ENCODE measurements around the gene OCEL1. TPM values are rescaled to one million over a fixed set of nuclear protein-coding genes. Genes with fewer than 3 reads are reported as not detected.

The OCEL1 gene
- total RNA-seq, 2 donors from 2014 or later = 14.7 to 31.9 TPM

DNA sequence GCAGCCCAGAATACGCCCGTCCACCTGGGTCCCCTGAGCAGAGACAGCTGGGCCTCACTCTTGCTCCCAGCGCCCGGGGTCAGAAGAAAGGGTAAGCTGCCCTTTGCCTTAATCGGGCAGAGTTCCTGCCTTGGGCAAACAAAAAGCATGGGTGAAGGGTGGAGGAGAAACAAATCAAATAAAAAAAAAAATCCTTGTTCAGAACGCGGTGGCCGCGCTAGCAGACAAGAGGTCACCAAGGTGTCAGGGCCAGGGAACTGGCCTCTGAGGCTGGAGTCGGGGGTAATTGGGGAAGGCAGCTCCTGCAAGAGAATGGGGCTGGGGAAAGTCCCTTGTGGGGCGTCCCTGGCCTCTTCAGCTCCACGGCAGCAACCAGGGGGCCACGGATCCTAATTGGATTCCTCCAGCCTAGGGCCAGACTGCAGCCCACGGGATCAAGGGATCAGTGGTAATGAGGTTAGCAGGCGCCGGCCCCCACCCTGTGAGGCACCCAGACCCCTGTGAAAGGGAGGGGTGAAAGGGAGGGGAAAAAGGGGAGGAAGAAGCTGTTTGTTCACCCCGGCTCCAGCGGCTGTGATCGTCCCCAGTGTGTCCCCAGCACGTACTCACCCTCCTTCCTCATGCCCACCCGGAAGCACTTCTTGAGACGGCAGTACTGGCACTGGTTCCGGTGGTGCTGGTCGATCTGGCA is 14.2 kb downstream of the OCEL1 start:
- Mint-ChIP-seq H3K4me1 (ENCODE audit: low read depth in 2 of 2) (no peaks in the 10 kb centered on the region), H3K27ac (no peak overlapping the region), H3K27me3 (no peaks in the 10 kb centered on the region), H3K4me3 (no peak overlapping the region), H3K36me3 (no peaks in the 10 kb centered on the region), H3K9me3 (no peaks in the 10 kb centered on the region)
- DNase-seq (ENCODE audit: low spot score) (no peak), ATAC-seq (no peak)

DNA sequence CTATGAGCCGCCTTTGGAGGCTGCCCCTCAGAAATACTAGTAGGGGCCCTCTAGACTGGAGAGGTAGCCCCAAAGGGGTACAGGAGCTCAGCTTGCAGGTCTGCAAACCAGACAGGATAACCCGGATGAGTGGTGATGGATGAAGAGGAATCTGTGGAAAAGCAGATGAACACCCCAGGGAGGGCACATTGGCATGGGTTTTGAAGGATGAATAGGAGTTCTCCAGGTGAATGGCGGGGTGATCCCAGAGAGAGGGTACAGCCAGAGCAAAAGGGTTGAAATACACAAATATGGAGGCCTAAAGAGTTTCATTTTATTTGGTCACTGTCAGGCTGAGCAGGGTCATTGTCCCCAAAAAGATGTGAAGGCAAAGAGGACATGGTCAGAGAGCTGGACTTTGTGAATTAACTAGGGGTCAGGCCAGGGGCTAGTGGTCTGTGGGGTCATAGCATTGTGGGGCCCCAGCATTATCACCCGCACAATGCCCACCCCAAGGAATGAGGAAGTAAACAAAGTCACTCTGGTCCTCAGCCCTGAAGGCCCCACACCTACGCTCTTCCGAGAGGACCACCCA is 14.9 kb downstream of the OCEL1 start:
- H3K4me3 Mint-ChIP-seq = no peak overlapping the region

DNA sequence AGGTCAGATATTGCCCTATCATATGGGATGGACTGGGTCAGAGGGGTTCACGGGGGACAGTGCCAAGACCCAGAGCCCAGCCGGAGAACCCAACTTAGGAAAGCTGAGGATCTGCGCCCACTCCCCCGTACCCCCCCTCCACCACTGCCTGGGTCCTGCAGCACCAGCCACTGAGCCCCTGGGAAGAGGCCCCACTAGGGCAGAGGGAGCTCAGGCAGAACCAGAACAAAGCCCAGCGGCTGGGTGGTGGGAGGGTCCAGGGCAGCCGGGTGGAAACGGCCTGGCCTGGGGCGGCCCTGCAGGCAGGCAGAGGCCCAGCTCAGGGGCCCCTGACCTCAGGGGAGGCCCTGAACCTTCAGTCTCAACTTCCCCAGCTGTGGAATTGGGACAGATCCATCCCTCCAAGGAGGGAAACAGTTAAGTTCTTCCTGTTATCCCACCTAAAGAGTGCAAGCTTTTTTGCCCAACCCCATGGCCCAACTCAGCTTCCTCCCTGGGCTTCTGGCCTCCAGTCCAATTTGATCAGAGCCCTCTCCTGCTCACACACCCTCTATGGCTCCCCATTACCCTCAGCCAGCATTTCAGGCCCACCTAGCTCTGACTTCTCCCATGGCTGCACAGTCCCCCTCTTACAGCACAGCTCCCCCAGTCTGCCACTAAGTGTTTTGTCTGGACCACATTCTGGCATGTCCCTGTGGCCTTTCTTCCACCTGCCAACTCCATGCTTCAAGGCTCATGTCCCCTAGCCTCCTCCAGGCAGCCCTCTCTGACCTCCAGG is 16.6 kb downstream of the OCEL1 start:
- H3K4me3 Mint-ChIP-seq = no peak overlapping the region
- H3K27me3 Mint-ChIP-seq = no peaks in the 10 kb centered on the region
- H3K36me3 Mint-ChIP-seq = no peaks in the 10 kb centered on the region
- H3K27ac Mint-ChIP-seq = no peak overlapping the region
- H3K4me1 Mint-ChIP-seq (ENCODE audit: low read depth in 2 of 2) = peaks cover 6% of the 10 kb centered on the region in 2 donors
- no peak for DNase-seq (ENCODE audit: low spot score)
- no peak for ATAC-seq
- H3K9me3 Mint-ChIP-seq = no peaks in the 10 kb centered on the region

More for the DNA sequence above, 14.9 kb downstream of the OCEL1 start:
- H3K27ac Mint-ChIP-seq = no peak overlapping the region
- H3K36me3 Mint-ChIP-seq = no peaks in the 10 kb centered on the region
- H3K4me1 Mint-ChIP-seq (ENCODE audit: low read depth in 2 of 2) = no peaks in the 10 kb centered on the region
- DNase-seq (ENCODE audit: low spot score) (no peak), ATAC-seq (no peak)
- H3K27me3 Mint-ChIP-seq = no peaks in the 10 kb centered on the region
- H3K9me3 Mint-ChIP-seq = no peaks in the 10 kb centered on the region

DNA sequence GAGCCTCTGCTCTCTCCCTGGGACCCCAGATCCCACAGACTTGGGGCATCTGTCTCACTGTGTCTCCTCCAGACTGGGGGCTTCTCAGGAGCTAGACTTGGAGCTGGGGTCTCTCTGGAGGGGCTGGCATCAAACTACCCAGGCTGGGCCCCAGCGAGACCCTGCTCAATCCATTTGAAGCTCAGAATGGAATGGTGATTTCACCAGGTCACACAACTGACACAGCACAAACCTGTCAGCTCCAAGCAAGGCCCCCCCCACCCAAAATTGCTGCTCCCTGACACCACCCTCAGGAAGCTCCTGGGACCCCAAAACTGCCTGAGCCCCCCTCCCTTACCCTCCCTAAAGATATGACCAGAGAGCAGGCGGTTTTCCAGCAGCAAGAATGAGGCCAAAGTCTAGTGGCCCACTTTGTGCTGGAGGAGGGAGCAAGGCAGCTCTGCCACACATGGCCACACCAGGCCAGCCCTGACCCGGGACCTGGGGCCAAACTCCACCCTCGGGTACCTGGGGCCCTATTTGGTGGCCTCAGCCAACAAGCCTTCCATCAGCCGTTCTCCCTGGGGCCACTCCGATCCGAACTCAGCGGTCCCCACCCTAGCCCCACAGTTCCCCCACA is 17.3 kb downstream of the OCEL1 start:
- DNase-seq (ENCODE audit: low spot score) (no peak), ATAC-seq (no peak)
- Mint-ChIP-seq H3K4me3 (peak overlapping the region; percentile 10), H3K36me3 (no peaks in the 10 kb centered on the region), H3K27me3 (no peaks in the 10 kb centered on the region), H3K9me3 (no peaks in the 10 kb centered on the region), H3K4me1 (ENCODE audit: low read depth in 2 of 2) (peaks cover 6% of the 10 kb centered on the region in 2 donors), H3K27ac (no peak overlapping the region)

DNA sequence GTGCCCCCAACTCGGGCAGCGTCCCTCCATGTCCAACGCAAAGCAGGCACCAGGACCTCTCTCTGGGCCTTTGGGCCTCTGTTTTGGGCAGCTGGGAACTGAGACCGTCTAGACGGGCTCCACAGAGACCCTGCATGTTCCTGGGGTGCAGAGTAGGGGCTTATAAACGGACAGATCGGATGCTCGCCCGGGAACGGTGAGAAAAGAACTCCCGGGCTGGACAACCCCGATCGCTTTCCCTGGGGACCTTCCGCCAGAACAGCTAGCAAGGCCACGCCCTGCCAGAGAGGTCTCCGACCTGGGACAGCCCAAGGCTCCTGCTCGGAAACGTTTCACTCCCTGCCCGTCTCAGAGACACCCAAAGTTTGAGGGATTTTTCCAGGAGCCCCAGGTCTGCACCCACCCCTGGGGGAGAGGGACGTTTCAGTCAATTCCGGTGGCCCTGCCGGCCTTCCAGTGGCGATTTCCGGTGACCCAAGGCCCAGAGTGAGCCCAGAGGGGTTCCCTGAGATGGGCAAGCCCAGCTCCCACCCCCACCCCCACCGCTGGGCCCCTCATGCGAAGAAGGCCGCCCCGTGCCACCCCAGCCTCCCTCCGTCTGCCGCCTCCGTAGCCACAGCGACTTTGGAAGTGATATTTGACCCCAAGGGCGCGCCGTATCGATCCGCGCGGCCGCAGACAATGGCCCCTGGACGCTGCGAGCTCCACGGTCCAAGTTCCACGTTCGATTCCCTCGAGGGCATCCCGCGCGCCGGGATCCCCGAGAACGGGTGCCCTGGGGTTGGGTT is 18.0 kb downstream of the OCEL1 start:
- Mint-ChIP-seq H3K9me3 (no peaks in the 10 kb centered on the region), H3K27ac (no peak overlapping the region), H3K4me3 (peak overlapping the region; percentile 42), H3K27me3 (no peaks in the 10 kb centered on the region), H3K36me3 (no peaks in the 10 kb centered on the region), H3K4me1 (ENCODE audit: low read depth in 2 of 2) (peaks cover 6% of the 10 kb centered on the region in 2 donors)
- DNase-seq (ENCODE audit: low spot score) (no peak), ATAC-seq (no peak)

DNA sequence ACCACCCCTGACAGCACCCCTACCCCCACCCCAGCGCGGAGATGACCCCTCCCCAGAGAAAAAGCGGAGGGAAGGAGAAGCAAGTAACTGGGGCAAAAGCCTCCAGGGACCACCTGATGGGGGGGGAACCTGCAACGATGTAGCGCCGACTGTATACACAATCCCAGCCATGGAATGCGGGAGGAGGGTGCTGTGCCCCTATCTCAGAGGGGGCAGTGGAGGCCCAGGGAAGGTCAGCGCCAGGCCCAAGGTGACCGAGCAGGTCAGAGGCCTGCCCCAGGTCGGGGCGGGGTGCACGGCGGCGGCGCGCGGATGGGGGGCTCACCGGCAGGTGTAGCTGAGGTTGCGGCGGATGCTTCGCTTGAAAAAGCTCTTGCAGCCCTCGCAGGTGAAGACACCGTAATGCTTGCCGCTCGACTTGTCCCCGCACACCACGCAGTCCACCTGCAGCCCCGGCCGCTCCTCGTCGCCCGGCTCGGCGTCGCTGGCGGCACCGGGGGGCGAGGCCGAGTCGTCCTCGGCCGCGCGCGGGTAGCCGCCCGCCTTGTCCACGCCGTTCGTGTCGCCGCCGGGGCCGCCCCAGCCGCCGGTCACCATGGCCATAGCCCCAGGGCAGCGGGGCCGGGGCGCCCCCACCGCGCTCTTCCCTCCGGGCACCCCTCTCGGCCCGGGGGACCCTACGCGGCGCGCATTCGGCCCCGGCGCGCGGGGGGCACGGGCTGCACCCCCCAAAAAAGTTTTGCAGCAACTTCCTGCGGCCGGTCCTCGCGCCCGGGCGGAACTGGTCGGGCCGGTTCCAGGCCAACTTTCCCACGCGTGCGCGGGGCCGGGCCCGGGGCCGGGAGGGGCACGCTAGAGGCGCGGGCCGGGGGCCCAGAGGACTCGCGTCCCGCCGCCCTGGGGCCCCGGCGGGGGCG is 18.9 kb downstream of the OCEL1 start:
- ATAC-seq = no peak
- H3K36me3 Mint-ChIP-seq = no peaks in the 10 kb centered on the region
- H3K27ac Mint-ChIP-seq = no peak overlapping the region
- H3K9me3 Mint-ChIP-seq = no peaks in the 10 kb centered on the region
- peak overlapping the region; percentile 42 for H3K4me3 Mint-ChIP-seq
- DNase-seq (ENCODE audit: low spot score) = no peak
- peaks cover 6% of the 10 kb centered on the region in 2 donors for H3K4me1 Mint-ChIP-seq (ENCODE audit: low read depth in 2 of 2)
- H3K27me3 Mint-ChIP-seq = no peaks in the 10 kb centered on the region

DNA sequence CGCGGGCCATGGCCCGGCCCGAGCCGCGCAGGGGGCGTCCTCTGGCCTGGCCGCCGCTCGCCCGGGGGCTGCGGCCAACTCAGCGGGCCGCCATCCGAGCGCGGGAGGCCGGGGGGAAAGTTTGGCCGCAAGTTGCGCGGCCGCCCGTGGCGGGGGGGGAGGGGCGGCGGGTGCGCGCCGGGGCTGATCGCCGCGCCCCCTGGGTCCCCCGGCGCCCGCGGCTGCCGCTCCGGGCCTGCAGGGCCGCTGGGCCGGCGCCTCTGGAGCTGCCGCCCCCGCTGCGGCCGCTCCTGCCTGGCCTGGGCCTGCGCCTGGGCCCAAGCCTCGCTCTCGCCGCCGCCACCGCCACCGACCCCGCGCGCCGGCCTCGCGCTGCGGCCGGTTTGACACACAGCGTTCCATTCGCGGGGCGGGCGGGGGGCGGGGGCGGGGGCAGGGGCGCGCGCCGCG is 19.5 kb downstream of the OCEL1 start, which contains the start of gene NR2F6:
NR2F6 (minus strand) TSS at position 385 of the 450 bp plus-strand sequence. CDS start 699 bp downstream, outside the sequence.
- DNase-seq (ENCODE audit: low spot score) = no peak
- Mint-ChIP-seq H3K4me1 (ENCODE audit: low read depth in 2 of 2) (peaks cover 6% of the 10 kb centered on the region in 2 donors), H3K27me3 (no peaks in the 10 kb centered on the region)

DNA sequence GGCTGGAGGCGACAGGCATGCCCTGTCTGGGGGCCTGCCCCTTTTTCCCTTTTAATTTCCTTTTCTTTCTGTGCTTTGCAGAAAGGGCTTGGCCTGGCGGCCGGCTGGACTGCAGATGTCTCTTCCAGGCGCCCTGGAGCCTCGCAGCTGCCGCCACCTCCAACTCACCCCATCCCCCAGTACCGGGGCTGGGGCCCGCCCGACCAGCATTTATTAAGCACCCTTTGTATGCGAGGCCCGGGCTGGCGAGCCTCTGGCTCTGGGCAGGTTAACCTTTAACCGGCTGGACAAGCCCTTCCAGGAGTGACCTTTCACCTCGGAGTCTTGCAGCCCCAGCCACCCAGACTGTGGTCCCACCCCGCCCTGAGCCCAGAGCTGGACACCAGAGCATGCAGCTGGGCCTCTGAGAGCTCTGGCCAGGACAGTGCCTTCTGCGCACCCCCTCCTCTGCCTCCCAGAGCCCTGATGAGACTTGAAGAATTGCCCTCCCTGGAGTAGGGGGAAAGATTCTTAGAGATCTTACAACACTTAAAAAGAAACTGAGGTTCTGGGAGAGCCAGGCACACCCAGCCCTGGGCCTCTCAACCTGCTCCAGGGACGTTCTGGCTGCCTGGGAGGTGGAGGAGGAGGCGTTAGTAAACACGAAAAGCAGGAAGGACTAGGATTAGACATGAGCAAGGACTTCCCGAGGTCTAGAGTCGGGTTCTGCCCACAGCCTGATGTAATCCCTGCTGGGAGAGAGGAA is 20.8 kb downstream of the OCEL1 start:
- no peaks in the 10 kb centered on the region for H3K36me3 Mint-ChIP-seq
- H3K9me3 Mint-ChIP-seq = no peaks in the 10 kb centered on the region
- no peaks in the 10 kb centered on the region for H3K27me3 Mint-ChIP-seq
- H3K27ac Mint-ChIP-seq = peak overlapping the region in 1 of 2 donors; percentile 34
- no peak for DNase-seq (ENCODE audit: low spot score)
- peak overlapping the region; percentile 70 for H3K4me3 Mint-ChIP-seq
- ATAC-seq = no peak
- H3K4me1 Mint-ChIP-seq (ENCODE audit: low read depth in 2 of 2) = peaks cover 6% of the 10 kb centered on the region in 2 donors

More for the DNA sequence above, 19.5 kb downstream of the OCEL1 start, which contains the start of gene NR2F6:
- H3K9me3 Mint-ChIP-seq = no peaks in the 10 kb centered on the region
- H3K36me3 Mint-ChIP-seq = no peaks in the 10 kb centered on the region
- peak in 1 of 2 donors; percentile 22 for ATAC-seq
- H3K27ac Mint-ChIP-seq = peak within 1 kb of the TSS; percentile 34 to 50
- peak within 1 kb of the TSS; percentile 70 for H3K4me3 Mint-ChIP-seq

DNA sequence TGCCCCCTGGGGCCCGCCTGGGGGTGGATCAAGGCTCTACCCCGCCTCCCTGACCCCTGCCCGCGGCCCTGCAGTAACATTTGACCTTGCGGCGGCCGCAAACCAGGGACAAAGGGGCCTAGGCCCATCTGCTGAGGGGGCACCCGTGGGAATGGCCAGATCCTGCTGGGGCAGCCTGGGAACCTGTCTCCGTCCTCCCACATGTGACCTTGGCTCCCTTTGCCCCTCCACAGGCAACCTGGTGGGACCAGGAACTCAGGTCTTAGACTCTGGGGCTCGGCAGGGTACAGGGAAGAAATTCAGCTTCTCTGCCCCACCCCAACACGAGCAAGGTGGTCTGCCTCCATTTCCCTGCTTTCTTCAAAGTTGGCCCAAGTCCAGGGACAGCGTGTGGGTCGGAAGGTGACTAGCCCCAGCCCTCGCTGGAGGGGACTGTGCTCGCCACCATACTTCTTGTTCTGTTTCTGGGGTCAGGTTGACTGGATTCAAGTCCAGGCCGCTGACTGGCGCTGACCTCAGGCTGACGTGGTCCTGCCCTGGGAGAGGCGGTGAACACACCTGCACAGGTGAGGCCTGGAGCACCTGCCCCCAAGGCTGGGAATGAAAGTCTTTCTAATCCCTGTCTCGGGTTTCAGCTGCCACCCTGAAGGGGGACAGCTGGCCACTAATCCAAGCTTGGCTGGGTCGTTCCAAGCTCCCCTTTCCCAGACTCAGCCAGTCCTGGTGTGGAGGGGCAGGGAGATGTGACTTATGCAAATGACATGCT is 22.2 kb downstream of the OCEL1 start:
- Mint-ChIP-seq H3K27me3 (no peaks in the 10 kb centered on the region), H3K27ac (no peak overlapping the region), H3K36me3 (no peaks in the 10 kb centered on the region), H3K4me3 (no peak overlapping the region), H3K9me3 (no peaks in the 10 kb centered on the region), H3K4me1 (ENCODE audit: low read depth in 2 of 2) (peaks cover 6% of the 10 kb centered on the region in 2 donors)
- no peak for ATAC-seq
- no peak for DNase-seq (ENCODE audit: low spot score)

DNA sequence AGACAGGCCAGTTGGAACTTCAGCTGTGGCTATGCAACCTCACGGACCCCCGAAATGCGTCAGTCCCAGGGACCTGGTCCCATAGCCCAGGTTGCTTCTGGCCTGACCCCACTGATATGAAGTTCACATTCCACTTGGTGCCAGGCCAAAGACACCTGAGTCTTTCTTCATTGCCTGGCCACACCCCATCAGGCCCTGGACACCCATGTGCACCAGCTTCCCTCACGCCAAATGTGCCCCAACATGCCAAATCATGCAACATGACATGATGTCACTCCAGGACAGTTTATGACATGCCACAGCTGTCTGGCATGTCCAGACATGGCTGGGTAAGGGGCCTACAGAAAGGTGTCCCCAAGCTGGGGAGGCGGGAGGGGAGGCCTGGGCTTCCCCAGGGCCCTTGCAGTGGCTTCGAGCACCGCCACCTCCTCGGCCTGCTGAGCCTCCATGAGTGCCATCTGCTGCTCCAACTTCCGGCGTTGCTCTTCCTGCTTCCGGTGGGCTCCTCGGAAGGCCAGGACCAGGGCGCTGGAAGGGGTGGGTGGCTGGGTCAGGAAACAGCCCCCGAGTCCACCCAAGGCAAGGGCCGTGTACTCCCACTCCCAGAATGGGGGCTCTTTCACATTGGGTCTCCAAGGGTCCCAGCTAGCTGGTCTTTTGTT is 24.0 kb downstream of the OCEL1 start:
- H3K27ac Mint-ChIP-seq = no peak overlapping the region
- no peaks in the 10 kb centered on the region for H3K36me3 Mint-ChIP-seq
- no peak overlapping the region for H3K4me3 Mint-ChIP-seq
- H3K4me1 Mint-ChIP-seq (ENCODE audit: low read depth in 2 of 2) = peaks cover 6% of the 10 kb centered on the region in 2 donors
- H3K9me3 Mint-ChIP-seq = no peaks in the 10 kb centered on the region
- DNase-seq (ENCODE audit: low spot score) = no peak
- no peaks in the 10 kb centered on the region for H3K27me3 Mint-ChIP-seq
- ATAC-seq = no peak

DNA sequence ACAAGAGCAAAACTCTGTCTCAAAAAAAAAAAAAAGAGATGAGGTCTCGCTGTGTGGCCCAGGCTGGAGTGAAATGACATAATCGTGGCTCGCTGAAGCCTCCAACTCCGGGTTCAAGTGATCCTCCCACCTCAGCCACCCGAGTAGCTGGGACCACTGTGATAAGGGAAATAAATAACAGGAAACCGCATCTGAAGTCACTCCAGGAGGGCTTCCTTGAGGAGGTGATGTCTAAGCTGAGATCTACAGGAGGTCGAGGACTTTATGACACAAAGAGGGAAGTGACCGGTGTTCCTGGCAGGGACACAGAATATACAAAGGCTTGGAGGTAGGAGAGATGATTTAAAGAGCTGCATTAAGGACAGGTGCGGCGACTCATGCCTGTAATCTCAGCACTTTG is 28.6 kb downstream of the OCEL1 start:
- H3K27ac Mint-ChIP-seq = no peak overlapping the region
- ATAC-seq (no peak), DNase-seq (ENCODE audit: low spot score) (no peak)
- no peaks in the 10 kb centered on the region for H3K36me3 Mint-ChIP-seq
- H3K4me3 Mint-ChIP-seq = no peak overlapping the region
- H3K27me3 Mint-ChIP-seq = peaks cover 0 to 2% of the 10 kb centered on the region in 2 donors
- no peaks in the 10 kb centered on the region for H3K9me3 Mint-ChIP-seq
- H3K4me1 Mint-ChIP-seq (ENCODE audit: low read depth in 2 of 2) = no peaks in the 10 kb centered on the region

Measured in natural killer cell treated with Interleukin-12 subunit alpha and Interleukin-12 subunit beta and Interleukin-15 and Interleukin-18, amount 100 ng/mL, for 72 hours (primary cell).